ENCODE results near the gene ILKAP. TPM values are rescaled to one million over a fixed set of nuclear protein-coding genes. Genes with fewer than 3 reads are reported as not detected.
A peak's percentile ranks its signal among the peaks of the same experiment; 100 is the strongest.

ILKAP gene
- total RNA-seq, 2 donors from 2014 or later = 32.2 to 34.9 TPM

GRCh38 chr2:238158509-238159070 lies 44.9 kb downstream of the ILKAP start, which contains the start of gene ERFE:
Gene ERFE, plus strand, starts transcription at chr2:238158970. Its CDS starts 38 bp downstream, at chr2:238159008.
- peak; percentile 81 for DNase-seq (ENCODE audit: low spot score)
- intact Hi-C loops (cut with DNase I) = no loop called here

- peak; percentile 49 for DNase-seq (ENCODE audit: low spot score)
- intact Hi-C loops (cut with DNase I) = no loop called here
Observed at GRCh38 chr2:238158018-238158508, 45.4 kb downstream of the ILKAP start.

- intact Hi-C loops (cut with DNase I) = no loop called here
- peak; percentile 36 for DNase-seq (ENCODE audit: low spot score)
Observed at GRCh38 chr2:238157506-238158017, 45.9 kb downstream of the ILKAP start.

GRCh38 chr2:238155761-238156694 lies 47.5 kb downstream of the ILKAP start:
- DNase-seq (ENCODE audit: low spot score) = no peak

GRCh38 chr2:238155051-238155760 lies 48.3 kb downstream of the ILKAP start:
- no peak for DNase-seq (ENCODE audit: low spot score)
- intact Hi-C loops (cut with DNase I) = no loop called here

More at GRCh38 chr2:238155761-238156694, 47.5 kb downstream of the ILKAP start:
- intact Hi-C loops (cut with DNase I) = no loop called here

GRCh38 chr2:238154570-238154969 lies 48.9 kb downstream of the ILKAP start:
- intact Hi-C loops (cut with DNase I) = loop anchor here in 1 of 2 donors (5.0 kb wide), 1 partner anchor 1812 kb away; no protein-coding TSS in a partner anchor
- no peak for DNase-seq (ENCODE audit: low spot score)

- intact Hi-C loops (cut with DNase I) = loop anchor here in 1 of 2 donors (5.0 kb wide), 1 partner anchor 1811 kb away; no protein-coding TSS in a partner anchor
- no peak for DNase-seq (ENCODE audit: low spot score)
Observed at GRCh38 chr2:238152771-238153688, 50.5 kb downstream of the ILKAP start.

GRCh38 chr2:238151628-238152235 lies 51.8 kb downstream of the ILKAP start:
- DNase-seq (ENCODE audit: low spot score) = no peak
- intact Hi-C loops (cut with DNase I) = loop anchor here in 1 of 2 donors (5.0 kb wide), 1 partner anchor 1809 kb away; no protein-coding TSS in a partner anchor

- DNase-seq (ENCODE audit: low spot score) = no peak
- intact Hi-C loops (cut with DNase I) = loop anchor here in 1 of 2 donors (5.0 kb wide), 1 partner anchor 1809 kb away; no protein-coding TSS in a partner anchor
Observed at GRCh38 chr2:238151205-238151604, 52.3 kb downstream of the ILKAP start.

GRCh38 chr2:238150686-238151085 lies 52.8 kb downstream of the ILKAP start:
- DNase-seq (ENCODE audit: low spot score) = no peak
- intact Hi-C loops (cut with DNase I) = loop anchor here in 1 of 2 donors (5.0 kb wide), 1 partner anchor 1808 kb away; no protein-coding TSS in a partner anchor

- DNase-seq (ENCODE audit: low spot score) = no peak
- intact Hi-C loops (cut with DNase I) = loop anchor here in 1 of 2 donors (5.0 kb wide), 1 partner anchor 1808 kb away; no protein-coding TSS in a partner anchor
Observed at GRCh38 chr2:238149841-238150572, 53.5 kb downstream of the ILKAP start.

GRCh38 chr2:238148981-238149380 lies 54.5 kb downstream of the ILKAP start:
- no peak for DNase-seq (ENCODE audit: low spot score)
- intact Hi-C loops (cut with DNase I) = no loop called here

- intact Hi-C loops (cut with DNase I) = no loop called here
- DNase-seq (ENCODE audit: low spot score) = no peak
Observed at GRCh38 chr2:238146884-238147544, 56.5 kb downstream of the ILKAP start.

- intact Hi-C loops (cut with DNase I) = no loop called here
Observed at GRCh38 chr2:238145851-238146250, 57.6 kb downstream of the ILKAP start.

GRCh38 chr2:238145046-238145445 lies 58.4 kb downstream of the ILKAP start:
- no peak for DNase-seq (ENCODE audit: low spot score)
- intact Hi-C loops (cut with DNase I) = no loop called here

More at GRCh38 chr2:238145851-238146250, 57.6 kb downstream of the ILKAP start:
- DNase-seq (ENCODE audit: low spot score) = no peak

- intact Hi-C loops (cut with DNase I) = no loop called here
Observed at GRCh38 chr2:238144262-238144661, 59.2 kb downstream of the ILKAP start.

More at GRCh38 chr2:238144262-238144661, 59.2 kb downstream of the ILKAP start:
- DNase-seq (ENCODE audit: low spot score) = no peak

Data from posterior vena cava (tissue), 2 donors.